Measurements from ENCODE around the gene TGFB2.

TGFB2 gene

GRCh38 chr1:218426343-218426657 lies 81.2 kb downstream of the TGFB2 start:
- Histone ChIP-seq H3K36me3 (no peaks in the 10 kb centered on the region), H3K4me1 (no peaks in the 10 kb centered on the region), H3K27me3 (no peaks in the 10 kb centered on the region), H3K27ac (no peak overlapping the region), H3K4me3 (no peak overlapping the region), H3K9me3 (no peaks in the 10 kb centered on the region)
- no peak for TF ChIP-seq CTCF (IDR thresholded peaks at IDR 0.05)
- peak in 1 of 2 donors; percentile 44 for DNase-seq
- intact Hi-C loops (cut with DNase I; ENCODE audit: low total_unique reads): no loop called here

GRCh38 chr1:218429301-218429700 lies 84.2 kb downstream of the TGFB2 start:
- no peak for DNase-seq
- Histone ChIP-seq H3K4me3 (no peak overlapping the region), H3K27ac (no peak overlapping the region), H3K4me1 (no peaks in the 10 kb centered on the region), H3K36me3 (peaks cover 0 to 5% (median 0%) of the 10 kb centered on the region in 3 donors), H3K9me3 (no peaks in the 10 kb centered on the region), H3K27me3 (no peaks in the 10 kb centered on the region)
- TF ChIP-seq CTCF (IDR thresholded peaks at IDR 0.05): no peak
- intact Hi-C loops (cut with DNase I; ENCODE audit: low total_unique reads): no loop called here

GRCh38 chr1:218430346-218430745 lies 85.2 kb downstream of the TGFB2 start:
- intact Hi-C loops (cut with DNase I; ENCODE audit: low total_unique reads): no loop called here
- DNase-seq: no peak
- Histone ChIP-seq H3K27ac (no peak overlapping the region), H3K36me3 (peaks cover 0 to 15% (median 5%) of the 10 kb centered on the region in 3 donors), H3K27me3 (no peaks in the 10 kb centered on the region), H3K4me3 (no peak overlapping the region), H3K9me3 (no peaks in the 10 kb centered on the region), H3K4me1 (no peaks in the 10 kb centered on the region)
- no peak for TF ChIP-seq CTCF (IDR thresholded peaks at IDR 0.05)

GRCh38 chr1:218430822-218431221 lies 85.7 kb downstream of the TGFB2 start:
- H3K36me3 ChIP-seq: peaks cover 0 to 17% (median 7%) of the 10 kb centered on the region in 3 donors
- no peak overlapping the region for H3K27ac ChIP-seq
- intact Hi-C loops (cut with DNase I; ENCODE audit: low total_unique reads): no loop called here
- TF ChIP-seq CTCF (IDR thresholded peaks at IDR 0.05): no peak
- no peaks in the 10 kb centered on the region for H3K9me3 ChIP-seq
- no peak overlapping the region for H3K4me3 ChIP-seq
- no peaks in the 10 kb centered on the region for H3K4me1 ChIP-seq
- no peaks in the 10 kb centered on the region for H3K27me3 ChIP-seq
- no peak for DNase-seq

- H3K9me3 ChIP-seq: no peaks in the 10 kb centered on the region
- intact Hi-C loops (cut with DNase I; ENCODE audit: low total_unique reads): no loop called here
- H3K36me3 ChIP-seq: peaks cover 0 to 17% (median 7%) of the 10 kb centered on the region in 3 donors
- TF ChIP-seq CTCF (IDR thresholded peaks at IDR 0.05): no peak
- H3K27me3 ChIP-seq: no peaks in the 10 kb centered on the region
- no peaks in the 10 kb centered on the region for H3K4me1 ChIP-seq
- no peak overlapping the region for H3K27ac ChIP-seq
- H3K4me3 ChIP-seq: no peak overlapping the region
- DNase-seq: no peak
Observed at GRCh38 chr1:218431476-218431875, 86.3 kb downstream of the TGFB2 start.

- Histone ChIP-seq H3K27ac (no peak overlapping the region), H3K36me3 (peaks cover 0 to 17% (median 7%) of the 10 kb centered on the region in 3 donors), H3K9me3 (no peaks in the 10 kb centered on the region), H3K27me3 (no peaks in the 10 kb centered on the region), H3K4me1 (peaks cover 0 to 1% (median 0%) of the 10 kb centered on the region in 4 donors), H3K4me3 (no peak overlapping the region)
- DNase-seq: no peak
- no peak for TF ChIP-seq CTCF (IDR thresholded peaks at IDR 0.05)
- intact Hi-C loops (cut with DNase I; ENCODE audit: low total_unique reads): no loop called here
Observed at GRCh38 chr1:218433744-218434143, 88.6 kb downstream of the TGFB2 start.
